Uterus (tissue), 4 donors: Measurements from ENCODE around the gene PSMB9. TPM values are rescaled to one million over a fixed set of nuclear protein-coding genes. Genes with fewer than 3 reads are reported as not detected.

Source experiments
- DNase-seq, 2 donors: peaks; one replicate each; pipeline ENCODE4 v3.0.0-alpha.2; 2019 to 2020
- H3K27ac ChIP-seq, 2 donors: fragments of 200-600 bp; sonication (generic); 1 replicate in 1 of 2; 2 replicates in 1 of 2; pipeline ENCODE4 v1.5.1; 2016 to 2018
- H3K27me3 ChIP-seq, 2 donors: fragments of 200-600 bp; sonication (generic); one replicate each; pipeline ENCODE4 v1.5.1; 2018 to 2019; ENCODE audit warnings: control low read depth in 1 of 2
- H3K36me3 ChIP-seq, 2 donors: fragments of 200-600 bp; sonication (generic); one replicate each; pipeline ENCODE4 v1.5.1; 2019; ENCODE audit warnings: control low read depth in 1 of 2
- H3K4me1 ChIP-seq, 2 donors: fragments of 200-600 bp; sonication (generic); one replicate each; pipeline ENCODE4 v1.5.1; 2018 to 2019; ENCODE audit warnings: control low read depth in 1 of 2
- H3K4me3 ChIP-seq, 2 donors: fragments of 200-600 bp; sonication (generic); 1 replicate in 1 of 2; 2 replicates in 1 of 2; pipeline ENCODE4 v1.5.1; 2018 to 2019; ENCODE audit warnings: mild to moderate bottlenecking in 1 of 2
- H3K9me3 ChIP-seq, 2 donors: fragments of 200-600 bp; sonication (generic); one replicate each; pipeline ENCODE4 v1.5.1; 2019; ENCODE audit warnings: control low read depth in 1 of 2
- CTCF ChIP-seq, 4 experiments: fragments of 200-600 bp in 2 of 4; fragments of 450-650 bp in 2 of 4; sonication (generic) in 2 of 4; IDR thresholded peaks; one replicate each; pipeline ENCODE4 v1.5.1; 2016 to 2019; ENCODE audit warnings: antibody characterized with exemption in 4 of 4, mild to moderate bottlenecking in 2 of 4, moderate library complexity in 1 of 4
- POLR2A ChIP-seq, 2 donors: fragments of 450-650 bp; IDR thresholded peaks; one replicate each; pipeline ENCODE4 v1.6.1; 2016; ENCODE audit warnings: antibody characterized with exemption in 2 of 2, mild to moderate bottlenecking in 1 of 2, moderate library complexity in 1 of 2
- intact Hi-C: fragments of 100-400 bp; cut with DNase I; formaldehyde crosslinking; loops from one replicate; pipeline ENCODE4 v1.15.1; 2023; ENCODE audit warnings: low total_unique reads
- total RNA-seq, 4 donors: library from RNA; depleted of rRNA in 3 of 4; stranded (reverse); fragments of >200 nt in 3 of 4; gene quantifications; one replicate each; pipeline versions ENCODE4 v1.1.0 to v1.2.4, GENCODE V29; 2014 to 2023
- donor health status: DM: yes; HTN: yes; CAD: no.

The PSMB9 gene
- total RNA-seq, 4 donors from 2014 or later: 14.0 to 50.7 (median 38.6) TPM

GRCh38 chr6:32842690-32843089 lies 11.3 kb upstream of the PSMB9 start:
- Histone ChIP-seq H3K4me3 (no peak overlapping the region), H3K27me3 (no peaks in the 10 kb centered on the region), H3K9me3 (no peaks in the 10 kb centered on the region), H3K27ac (peak overlapping the region; percentile 90 to 96), H3K36me3 (no peaks in the 10 kb centered on the region), H3K4me1 (no peaks in the 10 kb centered on the region)
- intact Hi-C loops: no loop called here
- no peak for DNase-seq
- TF ChIP-seq POLR2A (IDR thresholded peaks at IDR 0.05) (no peak), CTCF (IDR thresholded peaks at IDR 0.05) (no peak)

GRCh38 chr6:32843331-32843978 lies 10.5 kb upstream of the PSMB9 start:
- Histone ChIP-seq H3K36me3 (no peaks in the 10 kb centered on the region), H3K27me3 (no peaks in the 10 kb centered on the region), H3K9me3 (no peaks in the 10 kb centered on the region), H3K4me3 (peak overlapping the region; percentile 68 to 72), H3K4me1 (no peaks in the 10 kb centered on the region), H3K27ac (peak overlapping the region; percentile 90 to 96)
- DNase-seq: no peak
- intact Hi-C loops: no loop called here
- no peak for TF ChIP-seq CTCF (IDR thresholded peaks at IDR 0.05)
- TF ChIP-seq POLR2A (IDR thresholded peaks at IDR 0.05): no peak

GRCh38 chr6:32843979-32844838 lies 9.8 kb upstream of the PSMB9 start, which contains the start of gene PSMB8:
TSS of gene PSMB8 (minus strand) at chr6:32844047. CDS start at chr6:32843996, 51 bp downstream.
- intact Hi-C loops: no loop called here
- TF ChIP-seq POLR2A (IDR thresholded peaks at IDR 0.05) (peak; percentile 89 to 98), CTCF (IDR thresholded peaks at IDR 0.05) (peak in 3 of 4 experiments; percentile 16 to 42 (median 38))
- H3K4me3 ChIP-seq: peak within 1 kb of the TSS; percentile 68 to 72
- no peaks in the 10 kb centered on the region for H3K4me1 ChIP-seq
- peak within 1 kb of the TSS; percentile 90 to 96 for H3K27ac ChIP-seq
- H3K27me3 ChIP-seq: no peaks in the 10 kb centered on the region
- H3K36me3 ChIP-seq: no peaks in the 10 kb centered on the region
- H3K9me3 ChIP-seq: no peaks in the 10 kb centered on the region
- DNase-seq: peak; percentile 96 to 98

GRCh38 chr6:32844839-32845383 lies 9.1 kb upstream of the PSMB9 start:
- no peaks in the 10 kb centered on the region for H3K9me3 ChIP-seq
- H3K4me3 ChIP-seq: peak overlapping the region; percentile 68 to 72
- H3K36me3 ChIP-seq: no peaks in the 10 kb centered on the region
- peak overlapping the region; percentile 90 to 96 for H3K27ac ChIP-seq
- no peaks in the 10 kb centered on the region for H3K4me1 ChIP-seq
- no peaks in the 10 kb centered on the region for H3K27me3 ChIP-seq
- intact Hi-C loops: no loop called here
- no peak for DNase-seq
- TF ChIP-seq CTCF (IDR thresholded peaks at IDR 0.05) (no peak), POLR2A (IDR thresholded peaks at IDR 0.05) (no peak)
